Esophagus (tissue), 2 donors: Measurements from ENCODE around the gene MYH11. TPM values are rescaled to one million over a fixed set of nuclear protein-coding genes. Genes with fewer than 3 reads are reported as not detected.

Experiments used
- H3K27ac ChIP-seq, 2 donors: one replicate each; pipeline ENCODE4 v1.5.1; 2013; ENCODE audit warnings: low read depth in 2 of 2, mild to moderate bottlenecking in 2 of 2, inconsistent platforms in 1 of 2, low read length in 1 of 2, moderate library complexity in 1 of 2
- H3K27me3 ChIP-seq, 2 donors: one replicate each; pipeline ENCODE4 v1.6.1; 2013; ENCODE audit warnings: low read length in 2 of 2, control low read depth in 1 of 2, mild to moderate bottlenecking in 1 of 2; ENCODE audit not compliant: insufficient read depth in 2 of 2, control insufficient read depth in 1 of 2
- H3K36me3 ChIP-seq, 2 donors: one replicate each; pipeline ENCODE4 v1.6.1; 2013; ENCODE audit warnings: low read length in 1 of 2; ENCODE audit not compliant: control insufficient read depth in 2 of 2, insufficient read depth in 2 of 2
- H3K4me1 ChIP-seq, 2 donors: one replicate each; pipeline ENCODE4 v1.6.1; 2013; ENCODE audit warnings: low read length in 1 of 2; ENCODE audit not compliant: control insufficient read depth in 2 of 2, insufficient read depth in 2 of 2
- H3K4me3 ChIP-seq, 2 donors: one replicate each; pipeline ENCODE4 v1.5.1; 2013; ENCODE audit warnings: low read length in 2 of 2, mild to moderate bottlenecking in 2 of 2, low read depth in 1 of 2, moderate library complexity in 1 of 2
- H3K9me3 ChIP-seq, 2 donors: one replicate each; pipeline ENCODE4 v1.6.1; 2013; ENCODE audit warnings: mild to moderate bottlenecking in 2 of 2, low read depth in 1 of 2, low read length in 1 of 2, moderate library complexity in 1 of 2; ENCODE audit not compliant: control insufficient read depth in 2 of 2, insufficient read depth in 1 of 2
- WGBS, 2 donors: extraction: QIAGEN DNeasy Blood & Tissue Kit; methylation state at CpG; one replicate each; pipeline ENCODE4 v1.1.7; 2013; 5-methylcytosine and 5-hydroxymethylcytosine counted together
- polyA plus RNA-seq, 2 donors: library from polyadenylated mRNA; stranded (reverse); fragments of 200-250 nt; gene quantifications; one replicate each; pipeline ENCODE4 v1.2.3, GENCODE V29; 2013
- donor health status: healthy with polysubstance abuse.
- donor health status: Bipolar disorder and iron deficiency.

Gene MYH11
- polyA plus RNA-seq, 2 donors = 120 to 421 TPM

DNA sequence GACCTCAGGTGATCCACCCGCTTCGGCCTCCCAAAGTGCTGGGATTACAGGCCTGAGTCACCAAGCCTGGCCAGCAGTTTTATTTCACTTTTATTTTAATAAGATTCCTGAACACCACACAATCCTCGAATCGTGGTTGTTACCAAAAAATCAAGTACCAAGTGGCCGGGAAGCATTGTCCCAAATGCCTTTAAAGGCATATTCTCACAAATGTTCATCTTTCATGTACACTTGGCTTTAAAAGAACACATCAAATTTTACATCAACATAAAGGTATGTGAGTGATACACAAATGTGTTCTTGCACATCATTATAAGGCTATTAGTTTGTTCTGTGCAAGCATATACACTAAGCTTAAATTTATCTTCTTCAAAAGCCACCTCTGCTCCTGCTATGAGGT is 8.1 kb upstream of the MYH11 start:
- 67 to 80% methylated on average over 5 of the region's 5 CpGs for WGBS, 2 donors
- no peak overlapping the region for H3K27ac ChIP-seq
- peaks cover 2 to 4% of the 10 kb centered on the region in 2 donors for H3K36me3 ChIP-seq
- H3K9me3 ChIP-seq = no peaks in the 10 kb centered on the region
- no peaks in the 10 kb centered on the region for H3K27me3 ChIP-seq
- H3K4me1 ChIP-seq = no peaks in the 10 kb centered on the region
- H3K4me3 ChIP-seq = no peak overlapping the region

GRCh38 chr16:15861996-15862395 is 5.2 kb upstream of the MYH11 start:
- peaks cover 0 to 3% of the 10 kb centered on the region in 2 donors for H3K4me1 ChIP-seq
- WGBS, 2 donors = 83 to 91% methylated on average over 3 of the region's 3 CpGs
- H3K9me3 ChIP-seq = no peaks in the 10 kb centered on the region
- H3K27ac ChIP-seq = no peak overlapping the region
- H3K27me3 ChIP-seq = peaks cover 0 to 7% of the 10 kb centered on the region in 2 donors
- H3K4me3 ChIP-seq = no peak overlapping the region
- H3K36me3 ChIP-seq = no peaks in the 10 kb centered on the region

DNA sequence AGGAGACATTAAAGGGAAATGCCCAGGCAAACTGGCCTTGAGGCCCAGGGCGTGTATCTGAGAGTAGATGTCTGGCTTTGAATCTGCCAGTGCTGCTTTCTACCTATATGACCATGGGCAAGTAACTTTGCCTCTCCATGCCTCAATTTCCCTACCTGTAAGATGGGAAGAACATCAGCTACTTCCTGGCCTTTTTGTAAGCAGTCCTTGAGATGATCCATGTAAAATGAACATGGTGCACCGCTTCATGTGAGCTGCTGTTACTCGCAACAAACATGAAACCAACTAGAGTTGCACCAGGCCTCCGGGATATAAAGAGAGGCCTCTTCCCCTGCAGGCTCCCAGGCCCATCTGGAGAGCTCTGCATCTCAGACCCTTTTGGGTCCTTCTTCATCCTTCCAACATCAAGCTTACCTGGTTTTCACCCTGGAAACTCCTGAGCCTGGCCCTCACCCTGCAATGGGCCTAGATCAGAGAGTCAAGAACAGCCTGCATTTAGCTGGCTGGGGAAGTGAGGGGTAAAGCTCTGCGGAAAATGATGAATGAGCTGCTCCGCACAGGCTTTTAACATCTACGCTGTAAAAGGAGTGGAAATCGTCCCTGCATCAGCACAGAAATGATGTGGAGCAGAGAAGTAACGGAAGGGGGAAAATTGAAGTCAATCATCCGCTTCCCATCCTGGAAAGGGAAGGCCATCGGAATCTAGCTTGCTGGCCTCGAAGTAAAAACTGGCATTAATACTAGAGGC is 2.3 kb upstream of the MYH11 start:
- H3K27me3 ChIP-seq = peaks cover 0 to 10% of the 10 kb centered on the region in 2 donors
- H3K4me3 ChIP-seq = no peak overlapping the region
- WGBS, 2 donors = 81 to 85% methylated on average over 12 of the region's 12 CpGs
- peak overlapping the region; percentile 74 to 86 for H3K27ac ChIP-seq
- H3K4me1 ChIP-seq = peaks cover 0 to 3% of the 10 kb centered on the region in 2 donors
- no peaks in the 10 kb centered on the region for H3K9me3 ChIP-seq
- no peaks in the 10 kb centered on the region for H3K36me3 ChIP-seq

GRCh38 chr16:15857724-15858560 is 1.1 kb upstream of the MYH11 start:
- Histone ChIP-seq H3K27me3 (peaks cover 0 to 10% of the 10 kb centered on the region in 2 donors), H3K9me3 (no peaks in the 10 kb centered on the region), H3K27ac (peak overlapping the region; percentile 74 to 86), H3K36me3 (no peaks in the 10 kb centered on the region), H3K4me3 (peak overlapping the region; percentile 38 to 41), H3K4me1 (peaks cover 0 to 3% of the 10 kb centered on the region in 2 donors)
- 2% methylated on average over 42 to 55 of the region's 55 CpGs for WGBS, 2 donors

GRCh38 chr16:15856182-15856581 is 646 bp downstream of the MYH11 start:
- 35 to 47% methylated on average over 2 of the region's 2 CpGs for WGBS, 2 donors
- peak overlapping the region; percentile 32 to 41 for H3K4me3 ChIP-seq
- H3K36me3 ChIP-seq = no peaks in the 10 kb centered on the region
- peaks cover 0 to 10% of the 10 kb centered on the region in 2 donors for H3K27me3 ChIP-seq
- peak overlapping the region; percentile 35 to 82 for H3K27ac ChIP-seq
- no peaks in the 10 kb centered on the region for H3K9me3 ChIP-seq
- peaks cover 0 to 3% of the 10 kb centered on the region in 2 donors for H3K4me1 ChIP-seq

GRCh38 chr16:15855704-15856003 is 1.2 kb downstream of the MYH11 start:
- Histone ChIP-seq H3K27ac (peak overlapping the region; percentile 35 to 82), H3K36me3 (no peaks in the 10 kb centered on the region), H3K9me3 (no peaks in the 10 kb centered on the region), H3K4me3 (peak overlapping the region; percentile 32 to 41), H3K27me3 (peaks cover 0 to 10% of the 10 kb centered on the region in 2 donors), H3K4me1 (peaks cover 0 to 3% of the 10 kb centered on the region in 2 donors)
- 30 to 33% methylated on average over 5 of the region's 5 CpGs for WGBS, 2 donors

- WGBS, 2 donors = 54 to 55% methylated on average over 15 of the region's 15 CpGs
- peaks cover 0 to 3% of the 10 kb centered on the region in 2 donors for H3K4me1 ChIP-seq
- H3K36me3 ChIP-seq = no peaks in the 10 kb centered on the region
- H3K9me3 ChIP-seq = no peaks in the 10 kb centered on the region
- peaks cover 0 to 10% of the 10 kb centered on the region in 2 donors for H3K27me3 ChIP-seq
- peak overlapping the region; percentile 6 to 77 for H3K27ac ChIP-seq
- peak overlapping the region in 1 of 2 donors; percentile 41 for H3K4me3 ChIP-seq
Observed at GRCh38 chr16:15854906-15855703, 1.7 kb downstream of the MYH11 start.

GRCh38 chr16:15854061-15854460 is 2.8 kb downstream of the MYH11 start:
- no peaks in the 10 kb centered on the region for H3K9me3 ChIP-seq
- H3K36me3 ChIP-seq = no peaks in the 10 kb centered on the region
- peak overlapping the region; percentile 16 to 41 for H3K4me3 ChIP-seq
- peaks cover 0 to 3% of the 10 kb centered on the region in 2 donors for H3K4me1 ChIP-seq
- H3K27me3 ChIP-seq = peaks cover 0 to 10% of the 10 kb centered on the region in 2 donors
- peak overlapping the region in 1 of 2 donors; percentile 53 for H3K27ac ChIP-seq
- 43 to 49% methylated on average over 3 of the region's 3 CpGs for WGBS, 2 donors

DNA sequence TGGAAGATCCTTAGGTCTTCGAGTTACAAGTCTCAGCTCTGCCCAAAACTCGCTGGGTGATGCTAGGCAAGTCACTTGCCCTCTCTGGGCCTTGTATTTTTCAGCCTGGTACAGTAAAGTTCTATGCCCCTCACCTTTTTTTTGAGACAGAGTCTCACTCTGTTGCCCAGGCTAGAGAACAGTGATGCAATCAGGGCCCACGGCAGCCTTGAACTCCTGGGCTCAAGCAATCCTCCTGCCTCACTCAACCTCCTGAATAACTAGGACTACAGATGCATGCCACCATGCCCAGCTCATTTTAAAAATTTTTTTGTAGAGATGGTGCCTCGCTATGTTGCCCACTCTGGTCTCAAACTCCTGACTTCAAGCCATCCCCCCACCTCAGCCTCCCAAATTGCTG is 3.8 kb downstream of the MYH11 start:
- 74 to 76% methylated on average over 4 of the region's 4 CpGs for WGBS, 2 donors
- Histone ChIP-seq H3K27ac (peak overlapping the region; percentile 9 to 50), H3K9me3 (no peaks in the 10 kb centered on the region), H3K4me1 (peaks cover 0 to 3% of the 10 kb centered on the region in 2 donors), H3K4me3 (peak overlapping the region; percentile 10 to 41), H3K36me3 (no peaks in the 10 kb centered on the region), H3K27me3 (peaks cover 0 to 10% of the 10 kb centered on the region in 2 donors)
